Measurements from ENCODE around the gene ZNF793.

Gene ZNF793

GRCh38 chr19:37511821-37512220 lies 5.1 kb downstream of the ZNF793 start:
- no peak for TF ChIP-seq TSHZ2 (CRISPR knock-in tag; IDR thresholded peaks at IDR 0.05)
- no peak for TF ChIP-seq ESRRG (CRISPR knock-in tag; IDR thresholded peaks at IDR 0.05)
- TF ChIP-seq SNAI2 (CRISPR knock-in tag; IDR thresholded peaks at IDR 0.05): no peak
- TF ChIP-seq POU6F1 (CRISPR knock-in tag; IDR thresholded peaks at IDR 0.05; ENCODE audit: borderline replicate concordance, low read depth): no peak
- ATAC-seq: no peak

GRCh38 chr19:37513397-37513796 lies 6.7 kb downstream of the ZNF793 start:
- no peak for ATAC-seq
- TF ChIP-seq ZNF8 (CRISPR knock-in tag; IDR thresholded peaks at IDR 0.05) (no peak), ISL1 (CRISPR knock-in tag; IDR thresholded peaks at IDR 0.05) (no peak), ZNF565 (CRISPR knock-in tag; conservative IDR thresholded peaks at IDR 0.05; ENCODE audit: low read depth) (no peak), CSDC2 (CRISPR knock-in tag; IDR thresholded peaks at IDR 0.05) (no peak), ZFP3 (CRISPR knock-in tag; IDR thresholded peaks at IDR 0.05) (no peak), BACH2 (CRISPR knock-in tag; IDR thresholded peaks at IDR 0.05; ENCODE audit: borderline replicate concordance) (no peak), ESRRG (CRISPR knock-in tag; IDR thresholded peaks at IDR 0.05) (no peak), POU6F1 (CRISPR knock-in tag; IDR thresholded peaks at IDR 0.05; ENCODE audit: borderline replicate concordance, low read depth) (no peak), ZFP30 (CRISPR knock-in tag; IDR thresholded peaks at IDR 0.05) (no peak), TSHZ2 (CRISPR knock-in tag; IDR thresholded peaks at IDR 0.05) (no peak)

GRCh38 chr19:37519890-37520289 lies 13.2 kb downstream of the ZNF793 start:
- TF ChIP-seq TOX (CRISPR knock-in tag; IDR thresholded peaks at IDR 0.05; ENCODE audit: borderline replicate concordance) (no peak), GLIS3 (CRISPR knock-in tag; IDR thresholded peaks at IDR 0.05) (no peak), ESRRG (CRISPR knock-in tag; IDR thresholded peaks at IDR 0.05) (no peak), ZNF8 (CRISPR knock-in tag; IDR thresholded peaks at IDR 0.05) (no peak), CREB5 (CRISPR knock-in tag; IDR thresholded peaks at IDR 0.05; ENCODE audit: low read depth) (no peak), BACH2 (CRISPR knock-in tag; IDR thresholded peaks at IDR 0.05; ENCODE audit: borderline replicate concordance) (no peak), PPARA (CRISPR knock-in tag; IDR thresholded peaks at IDR 0.05; ENCODE audit: borderline replicate concordance) (no peak), TSHZ2 (CRISPR knock-in tag; IDR thresholded peaks at IDR 0.05) (no peak), ZFP30 (CRISPR knock-in tag; IDR thresholded peaks at IDR 0.05) (no peak), ISL1 (CRISPR knock-in tag; IDR thresholded peaks at IDR 0.05) (no peak), ZNF565 (CRISPR knock-in tag; conservative IDR thresholded peaks at IDR 0.05; ENCODE audit: low read depth) (no peak), TCF4 (CRISPR knock-in tag; IDR thresholded peaks at IDR 0.05; ENCODE audit: borderline replicate concordance) (no peak), CSDC2 (CRISPR knock-in tag; IDR thresholded peaks at IDR 0.05) (no peak), POU6F1 (CRISPR knock-in tag; IDR thresholded peaks at IDR 0.05; ENCODE audit: borderline replicate concordance, low read depth) (no peak), ZC3H10 (CRISPR knock-in tag; IDR thresholded peaks at IDR 0.05) (no peak), OSR1 (CRISPR knock-in tag; IDR thresholded peaks at IDR 0.05) (no peak), RARB (CRISPR knock-in tag; IDR thresholded peaks at IDR 0.05) (no peak), SNAI2 (CRISPR knock-in tag; IDR thresholded peaks at IDR 0.05) (no peak), ZFP3 (CRISPR knock-in tag; IDR thresholded peaks at IDR 0.05) (no peak), ARNTL (CRISPR knock-in tag; IDR thresholded peaks at IDR 0.05; ENCODE audit: borderline replicate concordance, low read depth) (no peak)
- no peak; the same call in 2 of the 3 replicates for ATAC-seq
